ENCODE data around the gene SLC24A3.

Gene SLC24A3

GRCh38 chr20:19256906-19257595, 44.6 kb downstream of the SLC24A3 start:
- TF ChIP-seq, protein P1, sequence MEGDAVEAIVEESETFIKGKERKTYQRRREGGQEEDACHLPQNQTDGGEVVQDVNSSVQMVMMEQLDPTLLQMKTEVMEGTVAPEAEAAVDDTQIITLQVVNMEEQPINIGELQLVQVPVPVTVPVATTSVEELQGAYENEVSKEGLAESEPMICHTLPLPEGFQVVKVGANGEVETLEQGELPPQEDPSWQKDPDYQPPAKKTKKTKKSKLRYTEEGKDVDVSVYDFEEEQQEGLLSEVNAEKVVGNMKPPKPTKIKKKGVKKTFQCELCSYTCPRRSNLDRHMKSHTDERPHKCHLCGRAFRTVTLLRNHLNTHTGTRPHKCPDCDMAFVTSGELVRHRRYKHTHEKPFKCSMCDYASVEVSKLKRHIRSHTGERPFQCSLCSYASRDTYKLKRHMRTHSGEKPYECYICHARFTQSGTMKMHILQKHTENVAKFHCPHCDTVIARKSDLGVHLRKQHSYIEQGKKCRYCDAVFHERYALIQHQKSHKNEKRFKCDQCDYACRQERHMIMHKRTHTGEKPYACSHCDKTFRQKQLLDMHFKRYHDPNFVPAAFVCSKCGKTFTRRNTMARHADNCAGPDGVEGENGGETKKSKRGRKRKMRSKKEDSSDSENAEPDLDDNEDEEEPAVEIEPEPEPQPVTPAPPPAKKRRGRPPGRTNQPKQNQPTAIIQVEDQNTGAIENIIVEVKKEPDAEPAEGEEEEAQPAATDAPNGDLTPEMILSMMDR (IDR thresholded peaks at IDR 0.05; ENCODE audit: unreplicated experiment in 3 of 3), result no peak
- H3K4me3 Mint-ChIP-seq, result no peak overlapping the region
- H3K4me1 Mint-ChIP-seq, result peaks cover 44% of the 10 kb centered on the region
- peaks cover 3% of the 10 kb centered on the region for H3K27me3 Mint-ChIP-seq (ENCODE audit: low read depth)
- no peak overlapping the region for H3K27ac Mint-ChIP-seq
- H3K9me3 Mint-ChIP-seq, result no peaks in the 10 kb centered on the region
- no peaks in the 10 kb centered on the region for H3K36me3 Mint-ChIP-seq (ENCODE audit: low read depth)

DNA sequence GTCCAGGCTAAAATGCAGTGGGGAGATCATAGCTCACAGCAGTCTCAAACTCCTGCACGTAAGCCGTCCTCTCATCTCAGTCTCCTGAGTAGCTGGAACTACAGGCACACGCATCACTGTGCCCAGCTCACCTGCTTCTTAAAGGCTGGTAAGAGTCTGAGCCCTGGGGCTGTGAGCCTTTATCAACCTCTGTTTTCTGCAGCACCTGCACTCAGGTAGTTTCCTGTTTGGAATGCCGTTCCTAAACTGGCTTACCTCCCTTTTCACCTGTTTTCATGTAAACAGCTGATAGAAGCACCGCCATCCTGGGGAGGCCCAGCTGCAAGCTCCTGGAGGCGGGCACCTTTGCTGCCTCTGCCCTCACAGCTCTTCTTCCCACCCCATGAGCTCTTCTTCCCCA, 45.4 kb downstream of the SLC24A3 start:
- Mint-ChIP-seq H3K27me3 (ENCODE audit: low read depth) (peaks cover 3% of the 10 kb centered on the region), H3K9me3 (no peaks in the 10 kb centered on the region), H3K27ac (no peak overlapping the region), H3K36me3 (ENCODE audit: low read depth) (no peaks in the 10 kb centered on the region), H3K4me3 (no peak overlapping the region), H3K4me1 (peaks cover 41% of the 10 kb centered on the region)
- TF ChIP-seq, protein P1 (IDR thresholded peaks at IDR 0.05; ENCODE audit: unreplicated experiment in 3 of 3), result no peak

DNA sequence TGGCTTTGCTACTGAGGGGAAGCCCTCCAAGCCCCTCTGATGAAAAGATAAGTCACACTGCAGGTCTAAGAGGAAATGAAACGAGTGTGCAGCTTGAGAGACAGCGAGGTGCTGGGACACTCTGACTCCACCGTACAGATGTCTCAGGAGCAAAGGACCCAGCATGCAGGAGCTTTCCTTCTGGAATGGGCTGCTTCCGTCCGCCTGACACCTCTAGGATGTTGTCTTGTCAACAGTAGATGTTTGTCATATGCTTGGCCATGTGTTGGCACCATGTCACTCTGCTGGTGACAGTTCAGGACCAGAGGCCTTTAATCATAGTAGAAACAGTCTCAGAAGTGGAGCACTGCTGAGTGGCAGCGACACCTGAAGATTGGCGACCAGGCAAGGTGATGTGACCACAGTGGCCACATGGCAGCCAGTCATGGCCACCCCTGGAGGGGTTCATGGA, 46.7 kb downstream of the SLC24A3 start:
- Mint-ChIP-seq H3K27me3 (ENCODE audit: low read depth) (peaks cover 3% of the 10 kb centered on the region), H3K4me3 (no peak overlapping the region), H3K9me3 (no peaks in the 10 kb centered on the region), H3K36me3 (ENCODE audit: low read depth) (no peaks in the 10 kb centered on the region), H3K4me1 (peaks cover 47% of the 10 kb centered on the region), H3K27ac (no peak overlapping the region)
- TF ChIP-seq, protein P1 (IDR thresholded peaks at IDR 0.05; ENCODE audit: unreplicated experiment in 3 of 3), result no peak

DNA sequence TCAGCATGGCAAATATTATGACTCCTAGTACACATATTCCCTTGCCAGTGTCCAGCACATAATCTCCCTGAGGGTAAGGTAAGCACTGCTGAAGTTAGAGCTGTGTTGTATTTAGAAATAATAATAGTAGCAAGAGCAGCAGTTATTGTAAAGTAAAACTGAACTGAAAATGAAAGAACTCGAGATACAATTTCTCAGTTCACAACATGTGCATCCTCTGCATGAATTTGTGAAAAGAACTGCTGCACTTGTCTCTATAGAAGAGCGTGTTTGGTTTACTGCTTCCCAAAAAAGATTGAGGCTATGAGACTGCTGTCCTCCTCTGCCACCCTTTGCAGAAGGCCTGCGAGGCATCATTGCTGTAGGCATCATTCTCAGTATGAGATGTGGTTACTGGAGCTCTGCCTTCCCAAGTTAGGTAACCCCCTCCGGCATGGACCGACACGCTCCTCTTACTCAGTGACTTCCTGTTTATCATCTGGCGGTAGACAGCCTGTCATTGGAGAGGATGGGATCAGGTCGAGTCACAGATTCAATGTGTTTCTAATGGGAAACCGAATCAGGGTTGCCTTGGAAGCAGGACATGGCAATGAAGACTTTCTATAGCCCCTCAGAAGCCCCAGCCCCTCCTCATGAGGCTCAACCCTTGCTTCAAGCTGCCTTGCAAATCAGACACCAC, 48.1 kb downstream of the SLC24A3 start:
- Mint-ChIP-seq H3K4me3 (no peak overlapping the region), H3K36me3 (ENCODE audit: low read depth) (no peaks in the 10 kb centered on the region), H3K4me1 (peaks cover 44% of the 10 kb centered on the region), H3K27me3 (ENCODE audit: low read depth) (no peaks in the 10 kb centered on the region), H3K9me3 (no peaks in the 10 kb centered on the region), H3K27ac (no peak overlapping the region)
- TF ChIP-seq, protein P1 (IDR thresholded peaks at IDR 0.05; ENCODE audit: unreplicated experiment in 3 of 3), result no peak

GRCh38 chr20:19264191-19264590, 51.7 kb downstream of the SLC24A3 start:
- no peaks in the 10 kb centered on the region for H3K9me3 Mint-ChIP-seq
- peaks cover 25% of the 10 kb centered on the region for H3K4me1 Mint-ChIP-seq
- H3K27ac Mint-ChIP-seq, result no peak overlapping the region
- TF ChIP-seq, protein P1 (IDR thresholded peaks at IDR 0.05; ENCODE audit: unreplicated experiment in 3 of 3), result no peak
- H3K27me3 Mint-ChIP-seq (ENCODE audit: low read depth), result no peaks in the 10 kb centered on the region
- no peaks in the 10 kb centered on the region for H3K36me3 Mint-ChIP-seq (ENCODE audit: low read depth)
- no peak overlapping the region for H3K4me3 Mint-ChIP-seq

Data from nephron (organoid).